ENCODE measurements around the gene OR2T8.

The OR2T8 gene

GRCh38 chr1:247961791-247962190 is 41.7 kb downstream of the OR2T8 start:
- DNase-seq (ENCODE audit: low read depth, low spot score): no peak

- no peak for DNase-seq (ENCODE audit: low read depth, low spot score)
Observed at GRCh38 chr1:247962911-247963588, 43.0 kb downstream of the OR2T8 start.

DNA sequence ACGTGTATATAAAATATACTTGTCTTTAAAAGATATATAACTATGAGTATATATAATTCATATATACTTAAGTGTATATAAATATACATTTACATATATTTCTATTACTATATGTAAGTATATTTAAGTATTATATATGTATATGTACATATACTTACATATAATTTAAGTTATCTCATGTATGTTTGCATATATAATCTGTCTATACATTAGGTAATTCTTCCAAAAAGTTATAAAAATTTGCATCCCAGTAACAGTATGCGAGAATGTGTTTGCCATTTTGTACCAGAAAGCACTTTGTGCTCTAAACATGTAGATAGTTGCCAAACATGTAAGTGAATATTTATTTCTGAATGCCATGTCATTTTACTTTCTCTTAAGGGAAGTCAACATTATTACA is 44.9 kb downstream of the OR2T8 start, which contains the start of gene OR2AK2:
Gene OR2AK2, plus strand, starts transcription at position 301 of the 400 bp plus-strand sequence. CDS start 144 bp downstream, outside the sequence.
- DNase-seq (ENCODE audit: low read depth, low spot score): no peak

- DNase-seq (ENCODE audit: low read depth, low spot score): no peak
Observed at GRCh38 chr1:247966532-247967204, 46.6 kb downstream of the OR2T8 start.
